ENCODE data around the gene ANGEL1. TPM values are rescaled to one million over a fixed set of nuclear protein-coding genes. Genes with fewer than 3 reads are reported as not detected.

Gene ANGEL1
- total RNA-seq (2021; fragmentation: NEBNext Ultra II Directional; extraction: Animal tissue kit (Norgen Biotek cat#: 25700)) (23.1 and 26.8 TPM in 2 replicates), polyA plus RNA-seq (2011; rRNA removed) (27.2 and 31.6 TPM in 2 replicates), polyA minus RNA-seq (2011; rRNA and poly(A)+ RNA removed) (66.0 and 90.8 TPM in 2 replicates)
- polyA plus RNA-seq (2011; cell fraction: cytosol; rRNA removed): 28.5 TPM
- 72.3 TPM for polyA plus RNA-seq (2011; cell fraction: nucleus; rRNA removed)
- 16.0 to 20.4 TPM (median 18.1 TPM) in 4 replicates for polyA plus RNA-seq (2012, experiment 1 of 2)
- 17.7 TPM for polyA plus RNA-seq (2012, experiment 2 of 2)
- 21.7 TPM for polyA plus RNA-seq (2013, experiment 1 of 2)
- 22.3 TPM for polyA plus RNA-seq (2013, experiment 2 of 2)
- 18.6 TPM for polyA minus RNA-seq (2011; cell fraction: cytosol; rRNA and poly(A)+ RNA removed)
- polyA minus RNA-seq (2011; cell fraction: nucleus; rRNA and poly(A)+ RNA removed): 44.9 TPM
- long read RNA-seq, experiment 1, full-length matches to known transcripts: 1 of 14 reads
- long read RNA-seq, experiment 1, partial matches to known transcripts: 4 of 14 reads
- long read RNA-seq, experiment 1, other reads (novel, unspliced or antisense): 9 of 14 reads
- long read RNA-seq, experiment 2, full-length matches to known transcripts: 2 of 2 reads
- long read RNA-seq, experiment 2, partial matches to known transcripts: 0 of 2 reads
- long read RNA-seq, experiment 2, other reads (novel, unspliced or antisense): 0 of 2 reads

GRCh38 chr14:76812422-76813383 lies at the start of gene ANGEL1:
Gene ANGEL1, minus strand, starts transcription at chr14:76812882. Its CDS starts 55 bp downstream, at chr14:76812827.
- Histone ChIP-seq H3K4me1 (replicated peaks in 1 of 4; ENCODE audit: control insufficient read depth in 3 of 4, insufficient read depth in 4 of 4, low read length in 3 of 4) (peaks cover 2 to 9% (median 3%) of the 10 kb centered on the region in 4 experiments; a peak in 3 of 7 replicates), H4K5ac (ENCODE audit: insufficient read length, low read depth, low read length) (peak within 1 kb of the TSS; percentile 48), H3K9me3 (ENCODE audit: insufficient read depth in 2 of 2, low read depth in 1 of 2, low read length in 1 of 2) (no peaks in the 10 kb centered on the region), H3K4ac (replicated peaks; ENCODE audit: insufficient read length, low read depth, low read length) (no peak within 1 kb of the TSS), H2BK12ac (ENCODE audit: low read depth, low read length) (no peak within 1 kb of the TSS), H3K4me2 (ENCODE audit: insufficient read depth in 1 of 2, low read depth in 2 of 2, low read length in 2 of 2) (peak within 1 kb of the TSS; percentile 71 to 94), H2BK20ac (ENCODE audit: low read length) (no peak within 1 kb of the TSS), H3K4me3 (ENCODE audit: extremely low read depth in 1 of 4, insufficient read depth in 2 of 4, low read depth in 3 of 4, low read length in 4 of 4) (peak within 1 kb of the TSS; percentile 74 to 82 (median 80)), H2BK120ac (replicated peaks; ENCODE audit: low read depth, low read length) (no peak within 1 kb of the TSS), H3K27ac (ENCODE audit: low read depth, low read length) (peak within 1 kb of the TSS; percentile 76), H2AK5ac (ENCODE audit: low read depth, low read length) (no peak within 1 kb of the TSS), H3K56ac (replicated peaks; ENCODE audit: insufficient read length, low read depth, low read length) (peak within 1 kb of the TSS; percentile 42), H3K14ac (ENCODE audit: insufficient read length) (no peak within 1 kb of the TSS), H4K8ac (ENCODE audit: extremely low read depth, insufficient read depth, low read length) (peak within 1 kb of the TSS; percentile 81), H3K9ac (replicated peaks in 1 of 4; ENCODE audit: extremely low read depth in 1 of 4, low read depth in 3 of 4, low read length in 3 of 4) (peak within 1 kb of the TSS; percentile 60 to 78 (median 72)), H2BK5ac (ENCODE audit: low read depth, low read length) (no peak within 1 kb of the TSS), H3K79me1 (ENCODE audit: low read depth, low read length) (no peaks in the 10 kb centered on the region), H2AFZ (ENCODE audit: low read length) (peak within 1 kb of the TSS; percentile 97), H3K36me3 (ENCODE audit: control insufficient read depth in 2 of 4, insufficient read depth in 4 of 4, low read length in 3 of 4) (peaks cover 2 to 13% (median 9%) of the 10 kb centered on the region in 4 experiments; a peak in 5 of 8 replicates), H3K23ac (ENCODE audit: insufficient read length) (no peak within 1 kb of the TSS), H3K18ac (ENCODE audit: extremely low read depth, low read length) (peak within 1 kb of the TSS; percentile 56), H3K79me2 (ENCODE audit: control insufficient read depth in 1 of 2, insufficient read depth in 2 of 2, low read length in 2 of 2) (peaks cover 0 to 20% of the 10 kb centered on the region in 2 experiments; a peak in 2 of 4 replicates), H4K91ac (replicated peaks; ENCODE audit: insufficient read length, low read length) (no peak within 1 kb of the TSS), H2BK15ac (ENCODE audit: low read length) (no peak within 1 kb of the TSS), H3K27me3 (replicated peaks in 1 of 4; ENCODE audit: control insufficient read depth in 3 of 4, extremely low read depth in 1 of 4, insufficient read depth in 3 of 4, low read length in 3 of 4) (no peaks in the 10 kb centered on the region; a peak in 2 of 7 replicates), H3K23me2 (ENCODE audit: low read depth, low read length) (peaks cover 5% of the 10 kb centered on the region; the same call in 1 of the 2 replicates), H4K20me1 (replicated peaks in 1 of 2; ENCODE audit: control insufficient read depth in 1 of 2, insufficient read depth in 2 of 2, low read length in 2 of 2) (peaks cover 2 to 3% of the 10 kb centered on the region in 2 experiments)
- ChIA-PET POLR2A (ENCODE audit: partially characterized antibody) (interaction anchor here (0.8 to 2.5 kb wide), 12 partner anchors 9 to 264 kb away, joined by 3 to 11 read pairs (median 4); no protein-coding TSS in a partner anchor), CTCF (ENCODE audit: partially characterized antibody) (interaction anchor here (0.9 to 2.1 kb wide), 3 partner anchors 27 to 102 kb away, joined by 3 to 14 read pairs (median 3); no protein-coding TSS in a partner anchor)
- FAIRE-seq (no peak), DNase-seq (ENCODE audit: low read depth in 1 of 2, low spot score in 2 of 2) (peak; percentile 82 to 97)
- WGBS, 2 experiments (ENCODE audit: extremely low coverage in 1 of 2, insufficient coverage in 1 of 2, insufficient read length in 1 of 2, insufficient replicate concordance in 2 of 2, low coverage in 1 of 2, low lambda C conversion rate in 2 of 2, missing lambda C conversion rate in 1 of 2): 6% methylated on average over 42 of the region's 69 CpGs; no CpG with 5 or more reads in 1 of the 2 experiments
- TF ChIP-seq NRF1 (IDR thresholded peaks at IDR 0.05; ENCODE audit: low read depth, low read length) (peak; percentile 31; the same call in 1 of the 2 replicates), CTCF (IDR thresholded peaks at IDR 0.05; ENCODE audit: control extremely low read depth in 1 of 3, insufficient read depth in 1 of 3, low read depth in 1 of 3, low read length in 3 of 3) (no peak), CHD1 (IDR thresholded peaks at IDR 0.05; ENCODE audit: low read depth, low read length) (no peak), BRCA1 (IDR thresholded peaks at IDR 0.05; ENCODE audit: low read depth, low read length) (no peak), TEAD4 (IDR thresholded peaks at IDR 0.05; ENCODE audit: low read depth, low read length) (peak; percentile 23; the same call in 1 of the 2 replicates)

Data from H1 (cell line).